IPS-NIHi7 (cell line): ENCODE data around the gene OR8B4.
"Not testable (repeated sequence)": the region's sequence is repeated elsewhere in the genome, so short reads cannot be mapped to it uniquely, and the experiment has no call there.

Source experiments
- DNase-seq: peaks from one replicate; pipeline ENCODE4 v3.0.0; 2012; ENCODE audit warnings: mixed read lengths; ENCODE audit errors: extremely low spot score

OR8B4 gene, protein sequence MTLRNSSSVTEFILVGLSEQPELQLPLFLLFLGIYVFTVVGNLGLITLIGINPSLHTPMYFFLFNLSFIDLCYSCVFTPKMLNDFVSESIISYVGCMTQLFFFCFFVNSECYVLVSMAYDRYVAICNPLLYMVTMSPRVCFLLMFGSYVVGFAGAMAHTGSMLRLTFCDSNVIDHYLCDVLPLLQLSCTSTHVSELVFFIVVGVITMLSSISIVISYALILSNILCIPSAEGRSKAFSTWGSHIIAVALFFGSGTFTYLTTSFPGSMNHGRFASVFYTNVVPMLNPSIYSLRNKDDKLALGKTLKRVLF

DNA sequence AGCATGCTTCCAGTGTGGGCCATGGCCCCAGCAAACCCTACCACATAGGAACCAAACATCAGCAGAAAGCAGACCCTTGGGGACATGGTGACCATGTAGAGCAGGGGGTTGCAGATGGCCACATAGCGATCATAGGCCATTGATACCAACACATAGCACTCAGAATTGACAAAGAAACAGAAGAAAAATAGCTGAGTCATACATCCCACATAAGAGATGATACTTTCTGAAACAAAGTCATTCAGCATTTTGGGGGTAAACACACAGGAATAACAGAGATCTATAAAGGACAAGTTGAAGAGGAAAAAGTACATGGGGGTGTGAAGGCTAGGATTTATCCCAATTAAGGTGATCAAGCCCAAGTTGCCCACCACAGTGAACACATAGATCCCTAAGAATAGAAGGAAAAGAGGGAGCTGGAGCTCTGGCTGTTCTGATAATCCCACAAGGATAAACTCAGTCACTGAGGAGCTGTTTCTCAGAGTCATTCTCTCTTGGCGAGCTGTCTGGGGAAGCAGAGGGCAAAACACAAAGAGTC, at the start of gene OR8B4:
TSS of gene OR8B4 (minus strand) at position 488 of the 538 bp plus-strand sequence. CDS start at position 488, 0 bp downstream.
- no peak for DNase-seq

DNA sequence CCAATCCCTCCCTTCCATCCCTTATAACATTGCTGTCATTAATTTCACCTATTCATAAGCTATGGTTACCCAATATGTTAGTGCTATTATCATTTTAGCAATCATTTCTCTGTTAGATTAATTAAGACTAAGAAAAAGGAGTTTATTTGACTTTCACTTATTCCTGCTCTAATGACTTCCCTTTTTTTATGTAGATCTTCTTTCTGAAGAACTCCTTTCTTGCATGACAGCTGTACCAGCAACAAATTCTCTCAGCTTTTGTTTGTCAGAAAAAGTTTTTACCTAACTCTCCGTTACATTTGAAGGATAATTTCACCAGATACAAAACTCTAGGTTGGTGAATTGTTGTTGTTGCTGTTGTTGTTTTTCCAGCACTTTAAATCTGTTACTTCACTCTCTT, 49.4 kb upstream of the OR8B4 start:
- DNase-seq = no peak

DNA sequence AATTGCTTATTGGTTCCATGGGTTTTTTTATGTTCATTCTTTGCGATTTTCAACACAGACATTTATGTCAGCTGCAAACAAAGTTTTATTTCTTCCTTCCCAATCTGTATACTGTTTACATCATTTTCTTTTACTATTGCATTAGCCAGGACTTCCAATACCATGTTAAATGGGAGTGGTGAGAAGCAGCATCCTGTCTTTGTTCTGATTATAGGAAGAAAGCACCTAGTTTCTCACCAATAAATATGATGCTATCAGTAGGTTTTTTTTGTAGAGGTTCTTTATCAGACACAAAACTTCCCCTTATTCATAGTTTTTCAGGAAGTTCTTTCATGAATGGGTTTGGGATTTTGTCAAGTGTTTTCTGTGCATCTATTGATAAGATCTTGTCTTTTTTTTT, 48.8 kb upstream of the OR8B4 start:
- no peak for DNase-seq

DNA sequence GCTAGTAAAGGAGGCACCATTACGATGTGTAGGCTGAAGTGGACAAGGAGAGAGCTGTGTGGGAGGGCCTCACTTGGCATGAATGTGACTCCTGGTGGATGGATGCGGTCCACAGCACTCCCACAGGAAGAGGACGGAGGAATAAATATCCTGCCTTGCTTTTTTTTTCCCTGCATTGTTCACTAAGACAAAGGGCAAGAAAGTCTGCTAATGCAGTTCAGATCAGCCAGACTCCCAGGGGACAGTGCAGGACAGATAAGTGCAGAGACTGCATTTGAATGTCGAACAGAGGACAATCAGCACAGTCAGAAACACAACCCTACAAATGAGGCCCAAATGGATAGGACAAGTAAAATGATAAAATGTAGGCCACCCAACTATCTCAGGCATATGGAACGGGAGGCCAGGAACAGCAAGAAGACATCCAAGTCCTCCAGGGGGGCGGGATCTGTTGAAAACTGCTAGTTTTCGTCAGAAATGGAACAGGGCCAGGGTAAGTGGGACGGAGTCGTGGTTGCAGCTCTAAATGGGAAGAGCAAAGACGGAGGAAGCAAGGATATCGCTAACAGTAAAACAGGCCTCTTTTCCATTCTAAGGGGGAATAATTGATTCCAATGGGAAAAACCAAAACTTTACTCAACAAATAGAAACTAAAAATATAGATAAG, 46.0 kb upstream of the OR8B4 start:
- DNase-seq = no peak

DNA sequence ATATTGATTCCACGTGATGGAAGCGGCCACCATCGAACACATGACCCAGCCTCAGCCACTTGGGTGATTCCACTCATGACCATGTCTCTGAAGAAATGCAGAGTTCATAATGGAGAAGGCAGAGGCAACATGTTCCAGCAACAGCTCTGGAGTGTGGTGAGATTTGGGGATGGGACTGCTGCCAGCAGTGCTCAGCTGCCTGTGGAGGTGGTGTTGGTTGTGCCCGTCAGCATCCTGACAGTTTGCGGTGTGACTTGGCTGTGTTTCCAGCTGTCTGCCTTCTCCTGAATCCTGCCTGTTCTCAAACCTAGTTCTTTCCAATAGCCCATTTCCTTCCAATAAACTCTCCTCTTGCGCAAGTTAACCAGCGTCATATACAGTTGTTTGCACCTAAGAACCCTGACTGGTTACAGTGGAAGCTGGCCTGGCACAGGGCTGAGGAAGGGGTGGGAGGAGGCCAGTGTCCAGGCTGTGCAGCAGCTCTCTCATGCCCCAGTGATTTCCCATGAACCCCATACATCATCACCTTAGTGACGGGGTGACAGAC, 42.8 kb upstream of the OR8B4 start:
- no peak for DNase-seq

DNA sequence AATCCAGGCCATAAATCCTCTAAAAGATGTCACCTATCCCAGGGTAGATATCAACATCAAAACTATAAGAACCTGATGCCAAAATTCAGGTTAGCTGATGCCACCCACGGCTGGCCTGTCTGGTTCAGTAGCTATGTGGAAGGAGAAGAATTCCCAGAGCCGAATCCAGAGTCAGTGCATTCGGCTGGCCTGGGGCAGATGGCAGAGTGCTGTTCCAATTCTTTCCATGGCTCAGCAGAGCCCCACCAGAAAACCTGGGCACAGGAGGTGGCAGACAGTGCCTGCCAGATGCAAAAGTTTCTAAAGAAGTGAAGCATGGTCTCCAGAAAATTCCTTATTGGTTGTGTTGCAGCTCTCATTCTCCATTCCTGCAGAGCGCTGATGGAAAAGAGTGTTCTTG, 40.7 kb upstream of the OR8B4 start:
- no peak for DNase-seq

DNA sequence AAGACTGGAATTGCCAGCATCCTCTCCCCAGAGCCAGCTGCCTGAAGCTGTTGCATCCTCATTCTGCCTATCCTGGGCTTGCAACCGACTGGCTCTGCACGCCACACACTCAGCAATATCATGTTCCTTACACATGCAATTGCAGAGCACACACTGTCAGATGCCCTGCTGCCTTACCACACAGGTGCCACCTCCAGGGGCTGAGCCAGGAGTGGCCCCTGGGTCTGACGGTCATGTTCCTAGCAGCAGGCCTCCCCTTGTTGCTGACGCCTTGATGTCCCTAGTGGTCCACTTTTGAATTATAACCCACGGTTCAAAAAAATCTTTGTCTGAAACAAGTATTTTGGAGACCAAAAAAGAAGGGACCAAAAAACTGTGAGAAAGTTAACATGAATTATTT, 39.3 kb upstream of the OR8B4 start:
- DNase-seq = no peak

DNA sequence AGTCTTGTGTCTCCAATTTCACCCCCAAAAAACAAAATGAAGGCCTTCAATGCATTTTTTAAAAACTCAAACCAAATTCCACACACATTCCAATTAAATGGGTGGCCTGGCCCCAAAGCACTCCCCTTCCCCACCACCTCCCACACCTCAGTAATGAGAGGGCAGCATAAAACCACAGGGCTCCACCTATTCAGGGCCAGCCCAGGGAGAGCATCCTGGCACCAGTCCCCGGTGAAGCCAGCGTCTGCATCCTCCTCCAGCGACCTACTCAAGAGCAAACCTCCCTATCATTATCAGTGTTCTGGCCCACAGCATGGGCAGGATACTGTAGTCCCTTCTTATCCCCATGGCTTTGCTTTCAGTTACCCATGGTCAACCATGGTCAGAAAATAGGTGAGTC, 38.7 kb upstream of the OR8B4 start:
- DNase-seq = no peak

DNA sequence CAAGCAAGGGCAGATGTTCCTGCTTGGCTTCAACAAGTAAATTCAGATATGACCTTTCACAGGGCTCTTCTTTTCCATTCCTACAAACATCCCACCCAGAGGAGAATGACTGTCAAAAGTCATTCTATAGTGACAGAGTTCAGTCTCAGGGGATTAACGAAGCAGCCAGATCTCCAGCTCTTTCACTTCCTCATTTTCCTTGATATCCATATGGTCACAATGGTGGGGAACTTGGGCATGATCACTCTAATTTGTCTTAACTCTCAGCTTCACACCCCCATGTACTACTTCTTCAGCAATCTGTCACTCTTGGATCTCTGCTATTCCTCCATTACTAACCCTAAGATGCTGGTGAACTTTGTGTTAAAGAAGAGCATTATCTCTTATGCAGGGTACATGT, 35.8 kb upstream of the OR8B4 start:
- DNase-seq = no peak

DNA sequence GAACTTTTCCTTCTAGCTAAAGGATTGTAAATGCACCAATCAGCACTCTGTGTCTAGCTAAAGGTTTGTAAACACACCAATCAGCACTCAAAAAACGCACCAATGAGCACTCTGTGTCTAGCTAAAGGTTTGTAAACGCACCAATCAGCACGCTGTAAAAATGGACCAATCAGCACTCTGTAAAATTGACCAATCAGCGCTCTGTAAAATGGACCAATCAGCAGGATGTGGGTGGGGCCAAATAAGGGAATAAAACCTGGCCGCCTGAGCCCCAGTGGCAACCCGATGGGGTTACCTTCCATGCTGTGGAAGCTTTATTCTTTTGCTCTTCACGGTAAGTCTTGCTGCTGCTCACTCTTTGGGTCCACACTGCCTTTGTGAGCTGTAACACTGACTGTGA, 34.7 kb upstream of the OR8B4 start:
- not testable (repeated sequence) for DNase-seq

DNA sequence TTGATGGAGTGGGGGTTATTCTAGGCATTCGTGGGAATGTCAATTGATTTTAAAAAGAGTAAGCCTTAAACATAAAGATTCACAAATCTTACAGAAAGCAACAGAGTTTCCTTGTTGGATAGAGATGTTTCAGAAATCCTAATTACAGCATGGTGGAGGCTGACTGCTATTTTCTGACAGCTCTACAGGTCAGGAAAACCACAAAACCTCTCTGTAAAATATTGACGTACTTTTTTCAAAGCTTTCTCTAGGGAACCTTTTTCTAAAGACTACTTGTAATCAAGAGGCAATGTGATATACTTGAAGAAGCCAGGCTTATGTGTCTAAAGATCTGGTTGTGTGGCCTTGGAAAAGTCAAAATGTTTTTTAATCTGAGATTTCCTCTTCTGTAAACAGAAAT, 29.9 kb upstream of the OR8B4 start:
- DNase-seq = no peak

DNA sequence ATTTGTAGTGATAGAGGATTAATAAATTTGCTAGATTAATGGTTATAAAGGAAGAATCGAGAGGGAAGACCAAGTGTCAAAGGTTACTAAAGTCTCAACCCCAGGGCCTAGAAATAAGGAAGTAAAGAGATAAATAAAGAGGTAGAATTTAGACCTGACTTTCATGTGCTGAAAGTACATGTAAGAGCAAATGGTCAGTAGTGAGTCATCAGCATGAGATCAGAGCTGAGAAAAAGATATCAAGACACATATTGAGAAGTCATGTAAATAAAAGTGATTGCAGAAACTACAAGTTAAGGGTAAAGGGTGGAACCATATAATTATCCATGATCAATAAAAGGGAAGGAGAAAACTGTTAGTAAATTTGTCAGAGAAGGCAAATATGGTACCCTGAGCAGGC, 22.2 kb upstream of the OR8B4 start:
- no peak for DNase-seq

DNA sequence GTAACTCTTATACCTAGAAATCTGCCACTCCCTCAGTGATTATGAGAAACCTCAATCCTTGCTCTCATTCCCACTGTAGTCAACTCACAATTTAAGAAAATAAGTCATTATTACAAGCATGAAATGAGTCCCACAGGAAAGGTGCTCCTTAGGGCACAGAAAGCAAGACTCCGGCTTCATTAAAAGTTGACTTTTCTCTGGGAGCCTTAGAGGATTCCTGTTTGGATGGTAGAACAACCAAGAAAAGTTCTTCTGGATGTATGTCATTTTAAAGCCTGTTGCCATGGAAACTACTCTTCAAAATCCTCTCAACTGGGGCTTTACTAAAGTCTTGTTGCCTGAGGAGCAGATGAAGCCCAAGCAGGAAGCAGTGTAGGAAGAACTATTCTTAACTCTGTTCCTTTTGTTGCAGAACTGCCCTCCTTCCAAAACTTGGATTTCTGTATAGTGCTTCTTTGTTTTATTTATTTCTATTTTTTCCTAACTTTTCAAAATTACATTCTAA, 21.0 kb upstream of the OR8B4 start, which contains the start of gene OR8B8:
TSS of gene OR8B8 (minus strand) at position 51 of the 505 bp plus-strand sequence. CDS start 4,611 bp downstream, outside the sequence.
- no peak for DNase-seq

DNA sequence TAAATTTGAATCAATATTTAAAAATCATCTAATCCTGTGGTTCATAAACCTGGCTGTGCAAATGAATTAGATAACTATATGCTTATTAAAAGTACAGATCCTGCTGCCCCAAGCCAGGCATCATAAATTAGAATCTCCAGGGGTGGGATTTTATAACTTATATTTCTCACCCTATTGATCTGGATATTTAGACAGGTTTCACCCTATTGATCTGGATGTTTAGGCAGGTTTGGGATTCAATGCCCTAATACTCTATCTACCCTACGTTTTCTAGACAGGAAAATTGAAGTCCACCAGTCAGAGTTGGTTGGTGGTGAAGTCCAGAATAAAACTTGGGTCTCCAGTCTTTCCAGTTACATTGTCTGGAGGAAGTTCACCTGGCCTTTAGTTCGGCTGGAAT, 18.2 kb upstream of the OR8B4 start:
- no peak for DNase-seq

DNA sequence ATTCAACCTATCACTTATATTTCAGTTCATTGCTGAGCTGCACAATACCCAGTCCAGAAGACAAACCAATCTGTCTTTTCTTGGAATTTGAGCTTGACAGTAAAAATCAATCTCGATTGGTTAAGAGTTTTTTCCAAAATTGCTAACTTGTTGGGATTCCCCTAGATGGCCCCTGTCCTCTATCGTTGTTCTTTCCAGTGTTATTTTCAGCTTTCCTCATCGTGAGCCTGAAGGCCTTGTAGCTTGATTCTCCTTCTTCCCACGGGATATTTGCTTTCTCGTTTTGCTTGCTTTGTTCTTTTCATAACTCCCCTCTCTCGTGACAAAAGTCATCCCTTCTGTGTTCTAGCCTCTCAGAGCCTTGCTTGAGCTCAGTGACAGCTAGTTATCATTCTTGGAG, 17.8 kb upstream of the OR8B4 start:
- DNase-seq = no peak

DNA sequence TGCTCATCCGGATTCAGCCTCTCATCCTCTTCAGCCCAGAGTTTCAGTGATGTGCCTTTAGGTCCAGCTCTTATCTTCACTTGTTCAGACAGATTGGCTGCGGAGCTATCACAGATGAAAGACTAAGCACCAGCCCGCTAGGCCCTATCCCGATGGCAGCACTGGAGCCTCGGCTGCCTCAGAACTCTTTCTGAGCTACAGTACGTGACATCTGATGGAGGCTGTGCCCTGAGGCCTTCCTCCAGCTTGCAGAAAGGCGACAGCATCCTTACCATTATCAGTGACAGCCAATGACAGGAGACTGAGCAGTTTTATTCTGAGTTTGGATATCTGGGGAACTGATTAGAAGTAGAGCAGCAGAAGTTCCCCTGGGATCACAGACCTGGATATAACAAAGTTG, 16.8 kb upstream of the OR8B4 start:
- DNase-seq = no peak

DNA sequence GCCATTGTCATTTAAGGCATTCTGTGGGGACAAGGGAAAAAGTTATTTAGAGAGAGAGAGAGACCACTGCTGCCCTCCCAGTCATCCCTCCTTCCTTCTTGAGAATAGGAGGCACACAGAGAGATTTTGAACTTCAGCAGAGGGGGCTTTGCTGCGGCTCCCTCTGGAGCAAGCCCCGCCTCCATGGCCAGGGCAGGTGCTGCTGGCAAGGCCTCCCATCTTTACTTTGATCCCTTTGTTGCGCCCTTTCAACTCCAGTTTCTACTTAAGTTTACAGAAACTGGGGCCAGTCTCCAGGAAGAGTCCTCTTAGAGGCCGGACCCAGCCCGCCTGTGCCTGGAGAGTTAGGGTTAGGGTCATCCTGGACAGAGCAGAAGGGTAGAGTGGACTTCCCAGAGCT, 16.4 kb upstream of the OR8B4 start:
- DNase-seq = no peak

DNA sequence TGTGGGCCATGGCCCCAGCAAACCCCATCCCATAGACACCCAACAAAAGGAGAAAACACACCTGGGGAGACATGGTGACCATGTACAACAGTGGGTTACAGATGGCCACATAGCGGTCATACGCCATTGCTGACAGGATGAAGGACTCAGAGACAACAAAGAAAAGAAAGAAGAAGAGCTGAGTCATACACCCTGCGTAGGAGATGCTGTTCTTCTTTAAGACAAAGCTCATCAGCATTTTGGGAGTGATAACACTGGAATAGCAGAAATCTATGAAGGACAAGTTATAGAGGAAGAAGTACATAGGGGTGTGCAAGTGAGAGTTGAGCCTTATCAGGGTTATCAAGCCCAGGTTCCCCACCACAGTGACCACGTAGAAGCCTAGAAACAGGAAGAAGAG, 15.9 kb upstream of the OR8B4 start:
- DNase-seq = no peak

DNA sequence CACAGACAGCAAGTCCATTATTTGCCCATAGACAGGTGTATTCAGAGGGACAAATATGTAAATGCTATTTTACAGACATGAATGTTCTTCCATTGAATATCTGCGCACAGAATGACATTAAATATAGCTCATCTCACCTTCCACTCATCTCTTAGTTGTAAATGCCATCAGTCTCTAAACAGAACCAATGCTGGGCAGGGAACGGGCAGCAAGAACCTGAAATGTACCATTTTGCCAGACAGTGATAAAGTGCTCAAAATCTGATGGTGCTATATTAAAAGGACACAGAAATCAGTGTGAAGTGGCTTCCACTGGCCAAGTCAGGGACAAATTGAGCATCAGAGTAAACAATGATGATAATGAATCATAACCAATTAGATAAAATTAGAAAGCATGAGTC, 10.0 kb upstream of the OR8B4 start:
- no peak for DNase-seq

DNA sequence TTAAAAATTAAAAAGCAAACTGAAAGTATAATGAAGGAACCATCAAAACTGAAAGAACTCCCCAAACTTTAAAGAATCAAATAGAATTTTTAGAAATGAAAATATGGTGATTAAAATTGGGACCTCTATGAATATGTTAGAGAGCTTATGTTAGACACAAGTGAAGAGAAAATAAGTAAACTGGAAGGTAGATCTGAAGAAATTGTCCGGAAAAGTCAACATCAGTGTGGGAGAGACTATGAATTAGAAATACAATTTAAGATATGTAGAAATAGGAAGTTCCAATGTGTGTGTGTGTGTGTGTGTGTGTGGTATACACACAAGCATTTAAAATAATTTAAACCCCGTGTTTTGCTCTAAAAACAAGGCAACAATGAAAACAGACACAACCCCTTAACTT, 4.9 kb upstream of the OR8B4 start:
- DNase-seq = no peak

DNA sequence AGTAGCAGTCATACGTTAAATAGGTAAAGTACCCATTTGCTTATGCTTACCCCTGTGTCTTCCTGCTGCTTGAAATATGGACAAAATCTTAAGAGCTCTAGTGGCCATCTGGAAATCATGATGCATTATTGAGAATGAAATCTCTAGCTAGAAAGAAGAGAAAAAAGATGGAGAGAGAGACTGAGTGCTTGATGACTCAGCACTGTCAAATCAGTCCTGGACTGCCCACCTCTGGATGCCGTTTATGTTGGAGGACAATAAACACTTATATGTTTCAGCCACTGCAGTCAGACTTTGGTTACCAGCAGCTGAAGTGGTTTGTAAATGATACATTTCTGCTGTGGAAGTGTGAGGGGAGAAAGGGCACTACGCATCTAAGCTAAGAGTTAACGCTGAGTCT, 3.6 kb downstream of the OR8B4 start:
- DNase-seq = no peak

DNA sequence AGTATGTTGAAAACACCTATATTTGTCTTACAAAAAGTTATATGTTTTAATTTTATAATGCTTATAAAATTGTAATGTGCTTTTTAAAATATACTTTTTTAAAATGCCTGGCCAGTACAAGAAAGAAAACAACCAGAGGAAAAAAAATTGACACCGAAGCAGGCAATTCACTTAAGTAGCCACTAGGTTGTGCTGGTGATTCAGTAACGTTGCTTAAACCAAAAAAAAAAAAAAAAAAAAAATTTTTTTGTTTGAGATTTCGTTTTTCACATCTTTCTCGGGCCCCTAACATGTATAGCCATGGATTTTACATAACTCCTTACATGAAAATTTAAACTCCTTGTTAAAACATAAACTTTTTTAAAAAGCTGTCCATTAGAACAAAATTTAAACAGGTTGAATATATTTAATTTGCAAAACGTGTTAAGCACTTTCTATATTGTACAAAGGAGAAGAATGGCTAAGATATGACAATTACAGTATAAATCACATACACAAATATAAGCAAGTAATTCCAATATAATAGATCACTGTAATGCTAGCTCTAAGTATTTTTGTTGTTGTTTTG, 9.2 kb downstream of the OR8B4 start:
- DNase-seq = peak; percentile 25
